AG09319 (cell line): Measurements from ENCODE around the gene CAPS.

Source experiments
- DNase-seq: peaks from one replicate; pipeline ENCODE4 v3.0.0-alpha.2; 2010; ENCODE audit warnings: low read depth; ENCODE audit errors: extremely low read depth
- CTCF ChIP-seq: IDR thresholded peaks from 2 replicates; pipeline ENCODE4 v1.5.1; 2011; ENCODE audit warnings: low read depth, mild to moderate bottlenecking, inconsistent platforms, low read length, moderate library complexity

CAPS gene

DNA sequence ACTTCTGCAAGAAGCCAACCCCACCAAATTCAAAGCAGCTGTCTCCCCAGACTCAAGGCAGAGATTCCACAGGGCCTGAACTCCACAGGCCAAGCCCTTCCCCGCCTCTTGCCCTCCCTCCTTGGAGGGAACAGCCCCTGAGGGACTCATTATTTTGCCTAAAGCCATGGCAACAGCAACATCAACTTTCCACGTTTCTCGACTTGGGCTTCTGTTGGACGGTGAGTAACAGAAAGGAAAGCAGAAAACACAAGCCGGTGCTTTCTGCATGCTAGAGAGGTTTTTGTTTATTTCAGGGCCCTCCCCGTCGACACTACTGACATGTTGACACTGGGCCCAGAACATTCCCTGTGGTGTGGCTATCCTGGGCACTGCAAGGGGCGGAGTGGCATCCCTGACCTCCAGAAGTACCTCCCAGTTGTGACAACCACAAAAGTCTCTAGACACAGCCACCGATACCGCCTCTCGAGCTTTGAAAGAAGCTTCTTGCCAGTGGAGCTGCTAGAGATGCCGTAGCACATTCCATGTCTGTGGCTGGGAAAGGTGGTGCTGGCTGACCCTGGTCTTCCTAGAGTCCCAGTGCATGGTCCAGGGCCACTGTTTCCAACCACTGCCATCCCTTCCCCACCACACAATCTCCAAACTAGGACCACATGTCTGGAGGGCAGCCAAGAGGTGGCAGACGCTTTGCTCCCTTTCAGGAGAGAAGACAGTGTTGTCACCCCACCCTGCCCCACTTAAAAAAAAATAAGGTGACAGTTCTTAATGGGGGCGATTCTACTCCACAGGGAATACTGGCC is 12.8 kb downstream of the CAPS start:
- TF ChIP-seq CTCF, result no peak
- peak; percentile 94 for DNase-seq

DNA sequence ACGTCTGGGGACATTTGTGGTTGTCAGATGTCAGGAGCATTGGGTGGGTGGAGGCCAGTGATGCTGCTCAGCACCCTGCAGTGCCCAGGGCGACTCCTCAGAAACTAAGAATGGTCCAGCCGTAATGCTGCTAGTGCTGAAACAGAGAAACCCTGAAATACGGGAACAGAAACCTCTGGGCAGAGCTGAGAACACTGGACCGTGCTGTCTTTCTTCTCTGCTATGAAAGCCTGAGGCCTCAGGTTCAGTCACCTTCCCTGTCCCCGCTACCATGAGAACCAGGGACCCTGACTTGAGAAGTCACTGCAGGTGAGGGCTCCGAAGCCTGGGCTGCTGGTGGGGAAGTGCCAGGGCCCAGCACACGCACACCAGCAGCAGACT is 13.4 kb downstream of the CAPS start:
- DNase-seq, result no peak
- no peak for TF ChIP-seq CTCF

DNA sequence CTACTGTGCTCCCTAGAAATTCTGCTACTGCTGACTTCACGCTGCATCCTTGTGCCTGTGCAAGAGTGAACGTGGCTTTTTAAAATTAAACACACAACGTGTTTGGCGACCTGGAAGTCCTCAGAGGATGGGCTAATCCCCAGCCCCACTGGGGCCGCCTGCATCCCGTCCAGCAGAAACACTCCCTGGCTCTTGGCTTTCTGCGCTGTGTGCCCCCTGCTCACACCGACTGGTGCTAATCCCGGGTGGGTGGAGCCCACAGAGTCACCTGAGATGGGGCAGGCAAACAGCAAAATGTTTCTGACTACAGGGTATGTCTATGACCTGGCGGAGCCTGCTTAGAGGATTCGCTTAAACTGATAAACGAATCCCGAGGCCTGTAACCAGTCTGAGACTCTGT is 15.1 kb downstream of the CAPS start:
- TF ChIP-seq CTCF, result no peak

GRCh38 chr19:5929625-5930024 is 15.6 kb downstream of the CAPS start:
- no peak for DNase-seq
- no peak for TF ChIP-seq CTCF

More for the DNA sequence above, 15.1 kb downstream of the CAPS start:
- DNase-seq, result no peak

GRCh38 chr19:5931251-5931650 is 17.2 kb downstream of the CAPS start:
- no peak for DNase-seq
- no peak for TF ChIP-seq CTCF

GRCh38 chr19:5932146-5932545 is 18.1 kb downstream of the CAPS start:
- no peak for TF ChIP-seq CTCF
- DNase-seq, result no peak

- TF ChIP-seq CTCF, result no peak
- DNase-seq, result no peak
Measured at GRCh38 chr19:5932609-5933262, 18.7 kb downstream of the CAPS start.
